Activated T-cell treated with anti-CD3 and anti-CD28 coated beads for 1 hour (primary cell): ENCODE data around the gene ZSCAN10.

Experiments
- DNase-seq: peaks from one replicate; pipeline ENCODE4 v3.0.0-alpha.2; 2020; ENCODE audit warnings: low read depth

Gene ZSCAN10

GRCh38 chr16:3046641-3047386 lies 52.3 kb downstream of the ZSCAN10 start:
- no peak for DNase-seq

GRCh38 chr16:3045758-3046640 lies 53.1 kb downstream of the ZSCAN10 start, which contains the start of gene MMP25:
MMP25 (plus strand) TSS chr16:3046561; CDS start chr16:3046918, 357 bp downstream.
- no peak for DNase-seq

- DNase-seq: no peak
These were observed 54.4 kb downstream of the ZSCAN10 start for GRCh38 chr16:3044708-3045107.

- DNase-seq: no peak
These were observed 56.7 kb downstream of the ZSCAN10 start for GRCh38 chr16:3042376-3042775.

- DNase-seq: no peak
These were observed 60.2 kb downstream of the ZSCAN10 start for GRCh38 chr16:3038896-3039295.
